KG1 (cell line): ENCODE data around the gene UBE2J1.
"Not testable (repeated sequence)": the region's sequence is repeated elsewhere in the genome, so short reads cannot be mapped to it uniquely, and the experiment has no call there.

Experiments used
- DNase-seq: peaks from one replicate; lab custom pipeline; 2025; lab: John Stamatoyannopoulos, UW

Gene UBE2J1

GRCh38 chr6:89352278-89353117 lies at the start of gene UBE2J1:
UBE2J1 (minus strand) TSS chr6:89352722; CDS start chr6:89352569, 153 bp downstream.
- DNase-seq: peak; percentile 51

- DNase-seq: no peak
These were observed 48.4 kb upstream of the UBE2J1 start for GRCh38 chr6:89400912-89401399.

GRCh38 chr6:89400050-89400449 lies 47.5 kb upstream of the UBE2J1 start:
- DNase-seq: no peak

GRCh38 chr6:89398762-89399525 lies 46.4 kb upstream of the UBE2J1 start:
- DNase-seq: no peak

GRCh38 chr6:89397884-89398283 lies 45.4 kb upstream of the UBE2J1 start:
- not testable (repeated sequence) for DNase-seq

GRCh38 chr6:89393659-89394058 lies 41.1 kb upstream of the UBE2J1 start:
- no peak for DNase-seq

GRCh38 chr6:89392823-89393222 lies 40.3 kb upstream of the UBE2J1 start:
- DNase-seq: no peak

GRCh38 chr6:89388846-89389245 lies 36.3 kb upstream of the UBE2J1 start:
- no peak for DNase-seq

- DNase-seq: no peak
These were observed 35.1 kb upstream of the UBE2J1 start for GRCh38 chr6:89387516-89388201.

GRCh38 chr6:89386917-89387491 lies 34.5 kb upstream of the UBE2J1 start:
- DNase-seq: no peak

- no peak for DNase-seq
These were observed 33.3 kb upstream of the UBE2J1 start for GRCh38 chr6:89385846-89386245.

GRCh38 chr6:89385156-89385667 lies 32.7 kb upstream of the UBE2J1 start:
- no peak for DNase-seq

- no peak for DNase-seq
These were observed 28.5 kb upstream of the UBE2J1 start for GRCh38 chr6:89381031-89381430.

- peak; percentile 12 for DNase-seq
These were observed 26.8 kb upstream of the UBE2J1 start for GRCh38 chr6:89379281-89379680.

GRCh38 chr6:89378628-89379027 lies 26.1 kb upstream of the UBE2J1 start:
- DNase-seq: no peak

GRCh38 chr6:89375427-89376267 lies 23.1 kb upstream of the UBE2J1 start:
- no peak for DNase-seq

- no peak for DNase-seq
These were observed 20.0 kb upstream of the UBE2J1 start for GRCh38 chr6:89372506-89372901.

GRCh38 chr6:89371849-89372505 lies 19.5 kb upstream of the UBE2J1 start:
- peak; percentile 62 for DNase-seq

GRCh38 chr6:89368999-89369398 lies 16.5 kb upstream of the UBE2J1 start:
- no peak for DNase-seq

GRCh38 chr6:89368107-89368506 lies 15.6 kb upstream of the UBE2J1 start:
- peak; percentile 50 for DNase-seq
